ENCODE data around the gene RNF220. TPM values are rescaled to one million over a fixed set of nuclear protein-coding genes. Genes with fewer than 3 reads are reported as not detected.

RNF220 gene
- total RNA-seq, 4 donors from 2014 or later, result 53.5 to 112 (median 61.9) TPM

GRCh38 chr1:44543064-44543744, 138.1 kb downstream of the RNF220 start:
- TF ChIP-seq CTCF (IDR thresholded peaks at IDR 0.05; ENCODE audit: low read depth), result no peak

- no peak for TF ChIP-seq CTCF (IDR thresholded peaks at IDR 0.05; ENCODE audit: low read depth)
Measured at GRCh38 chr1:44543786-44544185, 138.7 kb downstream of the RNF220 start.

GRCh38 chr1:44544960-44545359, 139.9 kb downstream of the RNF220 start:
- no peak for TF ChIP-seq CTCF (IDR thresholded peaks at IDR 0.05; ENCODE audit: low read depth)

- no peak for TF ChIP-seq CTCF (IDR thresholded peaks at IDR 0.05; ENCODE audit: low read depth)
Measured at GRCh38 chr1:44545961-44546360, 140.9 kb downstream of the RNF220 start.

- TF ChIP-seq CTCF (IDR thresholded peaks at IDR 0.05; ENCODE audit: low read depth), result no peak
Measured at GRCh38 chr1:44546403-44547053, 141.5 kb downstream of the RNF220 start.

- TF ChIP-seq CTCF (IDR thresholded peaks at IDR 0.05; ENCODE audit: low read depth), result no peak
Measured at GRCh38 chr1:44547361-44547760, 142.3 kb downstream of the RNF220 start.

GRCh38 chr1:44547837-44548236, 142.8 kb downstream of the RNF220 start:
- TF ChIP-seq CTCF (IDR thresholded peaks at IDR 0.05; ENCODE audit: low read depth), result no peak
